Activated CD4-positive, alpha-beta memory T cell treated with anti-CD3 and anti-CD28 coated beads for 36 hours (primary cell): ENCODE results near the gene CREBL2. TPM values are rescaled to one million over a fixed set of nuclear protein-coding genes. Genes with fewer than 3 reads are reported as not detected.
"Not testable (repeated sequence)": the region's sequence is repeated elsewhere in the genome, so short reads cannot be mapped to it uniquely, and the experiment has no call there.

Experiments
- CTCF ChIA-PET: fragments of 350-600 bp; sonication (Branson Sonifier 250); formaldehyde crosslinking; loops from one replicate; lab custom pipeline; 2021; ENCODE audit warnings: antibody characterized with exemption, inconsistent platforms; lab: Charles Lee
- POLR2A ChIA-PET: fragments of 350-600 bp; sonication (Branson Sonifier 250); formaldehyde crosslinking; loops from one replicate; lab custom pipeline; 2021; ENCODE audit warnings: antibody characterized with exemption; lab: Charles Lee
- DNase-seq: peaks from one replicate; pipeline ENCODE4 v3.0.0-alpha.2; 2020
- H3K27ac Mint-ChIP-seq: one replicate; pipeline ENCODE4 v1.8.0; 2021; ENCODE audit warnings: mixed read lengths
- H3K27me3 Mint-ChIP-seq: one replicate; pipeline ENCODE4 v1.8.0; 2021; ENCODE audit warnings: mixed read lengths
- H3K36me3 Mint-ChIP-seq: one replicate; pipeline ENCODE4 v1.8.0; 2021; ENCODE audit warnings: mixed read lengths
- H3K4me1 Mint-ChIP-seq: one replicate; pipeline ENCODE4 v1.8.0; 2021; ENCODE audit warnings: low read depth, mixed read lengths
- H3K4me3 Mint-ChIP-seq: one replicate; pipeline ENCODE4 v1.8.0; 2021; ENCODE audit warnings: mild to moderate bottlenecking, mixed read lengths
- H3K9me3 Mint-ChIP-seq: one replicate; pipeline ENCODE4 v1.8.0; 2021; ENCODE audit warnings: mixed read lengths
- intact Hi-C: fragments of 100-400 bp; cut with micrococcal nuclease; formaldehyde crosslinking; loops from one replicate; pipeline ENCODE4 v1.15.1; 2023
- total RNA-seq, 2 experiments: library from RNA; stranded (reverse); gene quantifications; one replicate each; pipeline ENCODE4 v1.2.3, GENCODE V29; 2021

The CREBL2 gene
- total RNA-seq, 2 experiments from 2014 or later, result 30.4 to 32.2 TPM

DNA sequence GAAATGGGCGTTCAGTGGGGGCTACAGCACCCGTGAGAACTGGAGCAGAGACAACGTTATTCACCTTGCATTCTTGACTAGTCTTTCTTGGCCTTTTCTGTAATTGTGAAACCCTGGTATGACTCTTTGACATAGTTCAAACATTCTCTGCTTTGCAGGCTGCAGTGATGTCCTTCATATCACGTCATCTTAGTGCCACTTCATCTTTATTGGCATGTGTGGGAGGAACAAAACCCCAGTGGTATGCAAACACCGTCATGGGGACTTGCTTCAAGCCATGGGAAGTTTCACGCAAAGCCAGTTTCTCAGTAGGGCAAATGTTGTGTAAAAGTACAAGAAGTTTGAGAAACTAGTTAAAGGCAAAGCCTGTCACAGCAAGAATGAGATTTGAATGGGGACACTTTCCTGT, 28.8 kb upstream of the CREBL2 start:
- peaks cover 3% of the 10 kb centered on the region for H3K27me3 Mint-ChIP-seq
- ChIA-PET POLR2A (interaction anchor here (1.3 to 1.5 kb wide), 2 partner anchors 22 to 24 kb away, joined by 3 read pairs; no protein-coding TSS in a partner anchor), CTCF (interaction anchor here (1.2 kb wide), 1 partner anchor 93 kb away, joined by 3 read pairs; no protein-coding TSS in a partner anchor)
- H3K9me3 Mint-ChIP-seq, result no peaks in the 10 kb centered on the region
- peak overlapping the region; percentile 84 for H3K27ac Mint-ChIP-seq
- H3K36me3 Mint-ChIP-seq, result no peaks in the 10 kb centered on the region
- peak; percentile 81 for DNase-seq
- intact Hi-C loops, result loop anchor here (1.0 to 2.0 kb wide), 5 partner anchors 21 to 141 kb away; partner anchors contain the start of gene DUSP16
- peaks cover 50% of the 10 kb centered on the region for H3K4me1 Mint-ChIP-seq
- H3K4me3 Mint-ChIP-seq, result peak overlapping the region; percentile 40

DNA sequence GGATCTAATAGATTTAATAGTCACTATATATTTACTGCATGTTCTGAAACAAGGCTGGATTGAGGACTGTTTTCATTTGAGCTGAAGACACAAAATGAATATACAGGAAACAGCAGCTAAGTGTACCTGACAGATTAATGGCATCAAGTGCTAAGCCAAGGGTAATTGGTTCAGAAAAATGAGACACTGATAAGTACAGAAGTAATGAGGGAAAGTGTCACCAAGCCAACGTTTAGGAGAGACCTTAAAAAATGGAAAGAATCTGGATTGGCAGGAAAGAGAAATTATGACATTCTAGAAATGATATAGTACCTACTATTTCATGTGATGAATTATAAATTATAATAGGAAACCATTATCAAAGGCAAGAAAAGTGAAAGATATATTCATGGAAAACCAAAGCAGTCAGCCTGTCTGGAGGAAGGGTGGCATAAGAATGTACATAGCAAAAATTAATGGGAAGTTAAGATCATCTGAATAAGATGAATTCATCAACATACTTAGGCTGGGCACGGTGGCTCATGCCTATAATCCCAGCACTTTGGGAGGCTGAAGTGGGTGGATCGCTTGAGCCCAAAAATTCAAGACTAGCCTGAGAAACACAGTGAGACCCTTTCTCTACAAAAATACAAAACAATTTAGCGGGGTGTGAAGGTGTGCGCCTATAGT, 28.0 kb upstream of the CREBL2 start:
- Mint-ChIP-seq H3K4me1 (peaks cover 45% of the 10 kb centered on the region), H3K4me3 (no peak overlapping the region), H3K36me3 (no peaks in the 10 kb centered on the region), H3K27me3 (peaks cover 3% of the 10 kb centered on the region), H3K9me3 (no peaks in the 10 kb centered on the region), H3K27ac (peak overlapping the region; percentile 84)
- no peak for DNase-seq
- intact Hi-C loops, result loop anchor here (1.0 to 2.0 kb wide), 4 partner anchors 21 to 77 kb away; partner anchors contain the start of gene DUSP16
- ChIA-PET CTCF (interaction anchor here (1.2 kb wide), 1 partner anchor 93 kb away, joined by 3 read pairs; no protein-coding TSS in a partner anchor), POLR2A (interaction anchor here (1.2 to 1.3 kb wide), 2 partner anchors 23 to 79 kb away, joined by 3 read pairs; no protein-coding TSS in a partner anchor)

DNA sequence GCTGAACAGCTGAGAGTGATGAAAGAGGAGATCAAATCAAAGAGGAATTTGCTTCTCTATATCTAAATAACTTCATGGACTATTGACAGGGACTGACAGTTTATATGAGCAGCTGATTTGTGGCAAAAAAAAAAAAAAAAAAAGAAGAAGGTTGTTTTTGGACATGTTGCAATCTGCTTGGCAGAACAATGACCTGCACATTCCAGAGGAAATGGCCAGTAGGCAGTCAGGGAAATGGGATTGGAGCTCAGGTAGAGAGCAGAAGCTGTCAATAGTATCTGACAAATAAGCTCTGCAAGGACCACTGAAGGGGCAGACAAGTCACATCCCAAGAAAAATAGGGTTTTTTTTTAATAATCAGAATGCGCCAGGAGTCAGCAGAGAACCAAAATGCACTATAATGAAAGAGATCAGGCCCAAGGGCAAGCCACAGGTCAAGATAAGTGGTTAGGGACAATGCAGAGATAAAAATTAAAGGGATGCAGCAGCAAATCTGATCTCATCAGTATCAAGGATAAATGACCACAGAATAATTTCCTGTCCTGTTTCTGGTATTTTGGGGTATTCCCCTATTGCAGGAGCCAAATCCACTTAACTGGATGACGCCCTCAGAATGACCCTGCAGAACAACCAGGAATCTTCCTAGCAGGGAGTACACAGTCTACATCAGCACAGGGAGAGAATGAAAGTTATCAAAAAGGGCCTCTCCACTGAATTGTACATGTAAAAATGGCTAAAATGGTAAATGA, 26.4 kb upstream of the CREBL2 start:
- no peaks in the 10 kb centered on the region for H3K9me3 Mint-ChIP-seq
- H3K4me3 Mint-ChIP-seq, result no peak overlapping the region
- POLR2A ChIA-PET, result no interaction called here
- intact Hi-C loops, result no loop called here
- H3K27ac Mint-ChIP-seq, result no peak overlapping the region
- peaks cover 3% of the 10 kb centered on the region for H3K27me3 Mint-ChIP-seq
- CTCF ChIA-PET, result no interaction called here
- no peaks in the 10 kb centered on the region for H3K36me3 Mint-ChIP-seq
- peaks cover 45% of the 10 kb centered on the region for H3K4me1 Mint-ChIP-seq
- no peak for DNase-seq

DNA sequence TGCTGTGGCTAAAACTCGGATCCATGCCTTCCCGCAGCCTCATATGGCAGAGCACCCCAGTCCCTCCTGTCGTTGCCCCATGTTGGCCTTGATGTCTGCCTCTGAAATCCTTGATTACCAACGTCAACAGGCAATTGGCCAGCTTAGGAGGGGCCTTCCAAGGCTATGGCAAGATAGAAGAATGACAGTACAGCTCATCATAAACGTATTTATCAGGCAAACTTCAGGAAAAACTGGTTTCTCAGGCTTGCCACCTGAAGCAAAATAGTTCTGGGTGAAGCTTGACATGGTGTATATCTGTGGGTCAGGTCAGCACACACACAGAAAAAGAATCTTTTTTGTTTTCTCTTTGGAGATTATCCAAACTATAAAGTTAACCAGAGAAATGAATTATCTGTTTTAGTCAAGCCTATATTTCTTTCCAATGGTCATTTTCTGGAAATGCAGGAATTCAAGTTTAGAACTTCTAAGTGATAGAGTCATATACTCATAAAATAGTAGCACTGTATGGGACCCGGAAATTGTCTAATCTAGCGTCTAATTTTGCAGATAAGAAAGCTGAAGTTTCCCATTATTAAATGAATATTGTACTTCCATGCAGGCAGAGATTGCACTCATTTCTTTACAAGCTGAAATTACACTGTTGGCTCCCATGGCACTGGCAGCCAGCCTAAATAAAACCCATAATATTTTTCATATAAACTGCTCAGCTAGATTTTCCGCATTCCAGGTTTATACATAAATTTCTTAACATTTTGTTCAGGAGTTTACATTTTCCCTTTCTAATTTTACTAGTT, 24.6 kb upstream of the CREBL2 start:
- intact Hi-C loops, result no loop called here
- H3K36me3 Mint-ChIP-seq, result no peaks in the 10 kb centered on the region
- DNase-seq, result no peak
- peaks cover 3% of the 10 kb centered on the region for H3K27me3 Mint-ChIP-seq
- no peaks in the 10 kb centered on the region for H3K9me3 Mint-ChIP-seq
- CTCF ChIA-PET, result interaction anchor here (0.7 kb wide), 1 partner anchor 20 kb away, joined by 4 read pairs; no protein-coding TSS in a partner anchor
- H3K4me1 Mint-ChIP-seq, result peaks cover 38% of the 10 kb centered on the region
- H3K27ac Mint-ChIP-seq, result no peak overlapping the region
- POLR2A ChIA-PET, result no interaction called here
- H3K4me3 Mint-ChIP-seq, result no peak overlapping the region

DNA sequence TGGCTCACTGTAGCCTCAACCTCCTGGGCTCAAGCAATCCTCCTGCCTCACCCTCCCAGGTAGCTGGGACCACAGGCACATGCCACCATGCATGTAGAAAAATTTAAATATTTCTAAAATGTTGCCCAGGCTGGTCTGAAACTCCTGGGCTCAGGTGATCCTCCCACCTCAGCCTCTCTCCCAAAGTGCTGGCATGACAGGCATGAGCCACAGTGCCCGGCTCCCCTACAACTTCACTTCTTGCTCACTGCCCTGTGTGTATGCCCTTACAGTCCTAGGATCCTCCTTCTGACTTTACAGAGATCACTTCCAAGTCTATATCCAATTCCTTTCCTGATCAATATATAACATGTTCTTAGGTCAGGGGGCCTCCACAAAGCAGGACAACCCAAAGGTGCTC, 23.8 kb upstream of the CREBL2 start:
- intact Hi-C loops, result no loop called here
- ChIA-PET POLR2A (no interaction called here), CTCF (no interaction called here)
- Mint-ChIP-seq H3K4me3 (no peak overlapping the region), H3K27ac (no peak overlapping the region), H3K27me3 (peaks cover 3% of the 10 kb centered on the region), H3K4me1 (peaks cover 31% of the 10 kb centered on the region), H3K9me3 (no peaks in the 10 kb centered on the region), H3K36me3 (no peaks in the 10 kb centered on the region)
- DNase-seq, result no peak

DNA sequence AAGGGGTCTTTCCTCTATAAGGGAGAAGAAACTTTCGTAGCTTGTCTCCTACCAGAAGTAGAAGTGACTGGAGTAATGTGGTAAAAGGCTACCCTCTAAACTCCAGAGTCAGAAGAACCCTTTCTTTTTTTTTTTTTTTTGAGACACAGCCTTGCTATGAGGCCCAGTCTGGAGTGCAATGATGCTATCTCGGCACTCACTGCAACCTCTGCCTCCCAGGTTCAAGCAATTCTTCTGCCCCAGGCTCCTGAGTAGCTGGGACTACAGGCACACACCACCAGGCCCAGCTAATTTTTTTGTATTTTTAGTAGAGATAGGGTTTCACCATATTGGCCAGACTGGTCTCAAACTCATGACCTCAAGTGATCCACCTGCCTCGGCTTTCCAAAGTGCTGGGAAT, 23.2 kb upstream of the CREBL2 start:
- intact Hi-C loops, H3K4me3 Mint-ChIP-seq, POLR2A ChIA-PET, H3K36me3 Mint-ChIP-seq, H3K9me3 Mint-ChIP-seq, H3K27ac Mint-ChIP-seq, H3K27me3 Mint-ChIP-seq, CTCF ChIA-PET, DNase-seq: not testable (repeated sequence)
- H3K4me1 Mint-ChIP-seq, result peaks cover 28% of the 10 kb centered on the region

DNA sequence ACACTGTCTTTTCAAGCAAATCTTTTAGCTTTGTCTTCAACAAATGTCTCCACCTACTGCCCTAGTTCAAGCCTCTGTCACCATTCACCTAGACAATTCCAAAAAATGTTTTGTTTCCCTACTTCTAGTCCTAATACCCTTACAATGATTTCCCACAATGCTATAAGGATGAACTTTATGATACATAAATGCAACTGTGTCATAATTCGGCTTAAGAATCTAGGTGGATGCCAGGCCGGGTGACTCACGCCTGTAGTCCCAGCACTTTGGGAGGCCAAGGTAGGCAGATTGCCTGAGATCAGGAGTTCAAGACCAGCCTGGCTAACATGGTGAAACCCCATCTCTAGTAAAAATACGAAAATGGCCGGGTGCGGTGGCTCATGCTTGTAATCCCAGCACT, 20.7 kb upstream of the CREBL2 start:
- Mint-ChIP-seq H3K27ac (no peak overlapping the region), H3K9me3 (no peaks in the 10 kb centered on the region), H3K4me1 (peaks cover 6% of the 10 kb centered on the region), H3K36me3 (no peaks in the 10 kb centered on the region), H3K27me3 (peaks cover 3% of the 10 kb centered on the region), H3K4me3 (no peak overlapping the region)
- CTCF ChIA-PET, result interaction anchor here (0.8 to 1.0 kb wide), 2 partner anchors 8 to 66 kb away, joined by 3 read pairs; no protein-coding TSS in a partner anchor
- intact Hi-C loops, result no loop called here
- POLR2A ChIA-PET, result no interaction called here
- no peak for DNase-seq

DNA sequence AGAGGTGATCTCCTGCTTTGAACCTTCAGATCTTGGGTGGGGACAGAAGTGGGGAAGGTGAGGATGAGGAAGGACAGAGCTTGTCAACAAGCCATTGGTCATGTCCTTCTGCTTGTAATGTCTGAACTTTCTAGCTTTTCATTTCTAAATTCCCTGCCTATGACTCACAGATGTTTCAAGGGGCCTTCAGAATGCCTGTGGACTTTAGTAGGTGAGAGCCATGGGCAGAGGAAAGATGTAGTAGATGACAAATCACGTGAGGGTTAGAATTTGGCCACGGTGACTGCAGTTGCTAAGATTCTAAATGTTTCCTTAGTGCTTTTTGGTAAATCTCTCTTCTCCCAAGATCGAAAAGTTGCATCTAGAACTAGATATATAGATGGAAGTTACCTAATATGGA, 18.7 kb upstream of the CREBL2 start:
- H3K27ac Mint-ChIP-seq, result no peak overlapping the region
- H3K36me3 Mint-ChIP-seq, result no peaks in the 10 kb centered on the region
- H3K4me3 Mint-ChIP-seq, result no peak overlapping the region
- ChIA-PET POLR2A (no interaction called here), CTCF (no interaction called here)
- peaks cover 4% of the 10 kb centered on the region for H3K4me1 Mint-ChIP-seq
- H3K9me3 Mint-ChIP-seq, result peaks cover 5% of the 10 kb centered on the region
- no peaks in the 10 kb centered on the region for H3K27me3 Mint-ChIP-seq
- DNase-seq, result no peak
- intact Hi-C loops, result no loop called here

DNA sequence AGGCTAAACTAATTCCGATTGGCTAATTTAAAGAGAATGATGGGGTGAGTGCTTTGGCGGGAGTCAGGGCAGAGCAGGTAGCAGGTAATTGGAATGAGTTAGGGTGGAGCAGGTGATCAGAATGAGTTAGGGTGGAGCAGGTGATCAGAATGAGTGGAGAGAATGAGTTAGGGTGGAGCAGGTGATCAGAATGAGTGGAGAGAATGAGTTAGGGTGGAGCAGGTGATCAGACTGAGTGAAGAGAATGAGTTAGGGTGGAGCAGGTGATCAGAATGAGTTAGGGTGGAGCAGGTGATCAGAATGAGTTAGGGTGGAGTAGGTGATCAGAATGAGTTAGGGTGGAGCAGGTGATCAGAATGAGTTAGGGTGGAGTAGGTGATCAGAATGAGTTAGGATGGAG, 15.7 kb upstream of the CREBL2 start:
- H3K36me3 Mint-ChIP-seq, H3K4me3 Mint-ChIP-seq, intact Hi-C loops: not testable (repeated sequence)

DNA sequence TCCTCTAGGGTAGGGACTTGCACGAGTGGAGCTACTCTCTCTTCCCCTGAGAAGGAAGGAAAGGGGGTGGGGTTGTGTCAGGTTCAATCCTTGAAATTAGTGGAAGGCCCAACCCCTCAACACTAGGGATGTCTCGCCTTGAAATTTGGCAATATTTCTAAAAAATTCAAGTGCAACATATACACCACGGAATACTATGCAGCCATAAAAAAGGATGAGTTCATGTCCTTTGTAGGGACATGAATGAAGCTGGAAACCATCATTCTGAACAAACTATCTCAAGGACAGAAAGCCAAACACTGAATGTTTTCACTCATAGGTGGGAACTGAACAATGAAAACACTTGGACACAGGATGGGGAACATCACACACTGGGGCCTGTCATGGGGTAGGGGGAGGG, 15.1 kb upstream of the CREBL2 start:
- H3K9me3 Mint-ChIP-seq, H3K36me3 Mint-ChIP-seq, POLR2A ChIA-PET, CTCF ChIA-PET, H3K27ac Mint-ChIP-seq, DNase-seq, H3K4me1 Mint-ChIP-seq, H3K27me3 Mint-ChIP-seq, H3K4me3 Mint-ChIP-seq, intact Hi-C loops: not testable (repeated sequence)

More for the DNA sequence above, 15.7 kb upstream of the CREBL2 start:
- DNase-seq, H3K4me1 Mint-ChIP-seq, POLR2A ChIA-PET, CTCF ChIA-PET, H3K27me3 Mint-ChIP-seq, H3K9me3 Mint-ChIP-seq, H3K27ac Mint-ChIP-seq: not testable (repeated sequence)

DNA sequence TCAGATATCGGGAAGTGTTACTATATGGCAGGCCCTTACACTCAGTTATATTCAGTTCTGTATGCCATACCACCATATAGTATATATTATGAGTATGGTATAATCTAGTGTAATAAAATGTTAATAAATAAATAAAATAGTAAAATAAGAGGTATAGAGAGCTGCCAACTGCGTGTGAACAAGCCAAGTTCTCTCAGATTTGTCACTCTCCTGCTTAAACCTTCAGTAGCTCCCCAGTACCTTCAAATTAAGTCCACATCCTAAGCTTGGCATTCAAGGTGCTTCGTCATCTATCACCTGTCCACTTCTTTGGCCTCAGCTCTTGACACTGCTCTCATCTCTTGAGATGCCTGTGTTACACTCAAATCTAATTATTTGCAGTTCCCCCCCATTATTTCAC, 12.8 kb upstream of the CREBL2 start:
- CTCF ChIA-PET, result interaction anchor here (1.3 kb wide), 1 partner anchor 8 kb away, joined by 3 read pairs; no protein-coding TSS in a partner anchor
- H3K27ac Mint-ChIP-seq, result no peak overlapping the region
- POLR2A ChIA-PET, result no interaction called here
- no peaks in the 10 kb centered on the region for H3K4me1 Mint-ChIP-seq
- H3K9me3 Mint-ChIP-seq, result peaks cover 5% of the 10 kb centered on the region
- no peak overlapping the region for H3K4me3 Mint-ChIP-seq
- intact Hi-C loops, result no loop called here
- H3K27me3 Mint-ChIP-seq, result no peaks in the 10 kb centered on the region
- DNase-seq, result no peak
- H3K36me3 Mint-ChIP-seq, result no peaks in the 10 kb centered on the region
